ENCODE results near the gene LHFPL6. TPM values are rescaled to one million over a fixed set of nuclear protein-coding genes. Genes with fewer than 3 reads are reported as not detected.

The LHFPL6 gene
- polyA plus RNA-seq, 3 donors: 26.8 to 37.5 (median 30.8) TPM

DNA sequence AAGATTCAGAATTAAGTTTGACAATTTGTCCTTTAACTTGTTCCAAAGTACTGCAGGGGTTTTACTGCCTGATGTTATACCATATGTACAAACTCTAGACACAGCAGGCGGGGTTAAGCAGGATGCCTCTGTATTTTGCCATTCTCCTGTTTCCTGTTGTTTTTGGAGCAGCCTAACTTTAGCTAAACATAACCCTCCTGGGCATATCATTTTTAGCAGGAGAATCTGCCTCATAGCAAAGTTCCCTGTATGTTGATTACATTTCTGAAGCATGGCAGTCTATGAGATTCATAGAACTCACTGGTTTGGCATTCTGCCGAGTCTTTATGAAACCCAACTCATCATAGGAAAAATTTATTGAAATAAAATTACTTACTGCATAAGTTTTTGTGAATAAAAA, 5.2 kb downstream of the LHFPL6 start:
- no peak for DNase-seq

DNA sequence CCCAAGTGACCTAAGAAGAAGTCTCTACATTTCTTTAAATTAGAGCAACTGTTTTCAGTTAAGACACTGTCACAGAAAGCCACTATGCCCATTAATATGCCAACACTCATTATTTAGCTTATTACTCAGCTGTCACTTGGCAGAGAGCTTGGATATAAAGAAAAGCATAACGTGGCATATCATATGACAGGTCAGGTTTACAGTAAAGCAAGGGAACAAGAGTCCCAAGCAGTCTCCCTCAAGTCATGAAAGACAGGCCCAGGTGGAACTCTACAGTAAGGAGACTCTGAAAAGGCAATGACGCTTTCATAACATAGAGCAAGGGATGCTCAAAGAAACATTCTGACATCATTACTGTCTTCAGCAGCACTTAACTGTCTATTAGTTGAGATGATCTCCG, 6.3 kb downstream of the LHFPL6 start:
- DNase-seq: no peak

DNA sequence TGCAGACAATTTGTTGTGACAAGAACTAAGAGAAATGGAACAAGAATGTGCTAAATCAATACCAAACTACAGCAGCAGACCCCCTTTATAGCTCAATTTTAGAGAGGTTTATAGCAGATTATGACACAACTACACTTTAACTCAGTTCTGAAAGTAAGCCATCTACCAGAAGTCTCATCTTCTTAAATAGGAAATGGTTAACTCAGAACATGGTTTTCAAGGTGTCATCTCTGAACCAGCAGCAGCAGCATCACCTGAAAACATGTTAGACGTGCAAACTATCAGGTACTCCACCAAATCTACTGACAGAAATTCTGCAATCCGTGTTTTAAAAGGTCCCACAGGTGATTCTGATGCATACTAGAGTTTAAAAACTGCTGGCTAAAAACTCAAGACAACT, 6.8 kb downstream of the LHFPL6 start:
- DNase-seq: no peak

DNA sequence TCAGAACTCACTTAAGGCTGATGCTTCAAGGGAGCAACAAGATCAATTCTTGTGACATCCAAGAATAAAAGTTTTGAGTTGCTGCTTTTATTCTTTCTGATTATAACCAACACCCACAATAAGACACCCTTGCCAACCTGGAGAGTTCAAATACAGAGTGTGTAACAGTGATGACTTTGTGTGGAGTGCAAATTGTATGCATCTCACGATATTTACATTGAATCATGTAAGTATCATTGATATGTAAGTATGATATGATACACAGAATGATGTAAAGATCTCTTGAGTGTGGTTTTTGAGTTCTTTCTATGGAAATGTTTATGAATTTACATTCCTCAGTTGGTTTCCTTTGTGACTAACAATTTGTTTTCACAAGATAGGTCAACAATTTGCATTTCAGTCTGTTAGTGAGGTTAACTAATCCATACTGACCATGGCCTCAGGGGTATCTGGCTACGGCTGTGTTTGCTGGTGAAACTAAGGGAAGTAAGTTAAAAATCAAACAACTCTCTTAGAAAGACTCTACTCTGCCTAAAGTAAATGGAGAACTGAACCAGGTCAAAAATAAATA, 12.4 kb downstream of the LHFPL6 start:
- no peak for DNase-seq

DNA sequence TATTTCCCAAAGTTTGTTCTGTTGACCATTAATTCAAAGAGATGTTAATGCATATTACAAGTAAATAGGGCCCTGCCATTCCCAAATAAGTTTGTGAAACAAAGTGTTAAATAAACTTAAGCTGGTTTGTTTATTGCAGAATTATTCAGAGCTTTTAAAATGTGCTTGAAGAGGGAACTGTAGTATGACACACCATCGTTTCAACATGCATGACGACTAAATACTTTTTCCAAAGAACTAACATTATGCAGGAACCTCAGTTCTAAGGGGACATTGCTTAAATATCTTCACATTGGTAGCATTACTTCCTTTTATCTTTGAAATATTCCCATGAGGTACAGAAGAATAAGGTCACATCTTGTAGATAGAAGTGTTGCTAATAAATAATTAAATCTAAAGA, 14.6 kb downstream of the LHFPL6 start:
- no peak for DNase-seq

DNA sequence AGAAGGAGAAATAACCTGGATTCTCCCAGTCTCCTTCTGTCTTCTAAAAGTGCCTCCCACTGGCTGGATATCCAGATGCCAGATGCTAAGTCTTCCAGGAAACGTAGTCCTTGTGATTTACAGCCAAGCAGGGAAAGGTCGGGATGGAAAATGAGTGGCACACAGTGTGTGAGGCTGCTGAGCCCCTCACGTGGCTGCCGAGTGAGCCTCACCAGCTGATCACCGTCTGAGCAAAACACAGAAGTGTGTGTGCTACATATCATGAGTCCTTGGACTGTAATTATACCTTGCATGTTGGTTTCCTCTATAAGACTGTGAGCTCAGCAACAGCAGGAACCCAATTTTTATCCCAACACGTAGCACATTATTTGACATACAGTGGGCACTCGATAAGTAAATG, 15.1 kb downstream of the LHFPL6 start:
- DNase-seq: no peak

DNA sequence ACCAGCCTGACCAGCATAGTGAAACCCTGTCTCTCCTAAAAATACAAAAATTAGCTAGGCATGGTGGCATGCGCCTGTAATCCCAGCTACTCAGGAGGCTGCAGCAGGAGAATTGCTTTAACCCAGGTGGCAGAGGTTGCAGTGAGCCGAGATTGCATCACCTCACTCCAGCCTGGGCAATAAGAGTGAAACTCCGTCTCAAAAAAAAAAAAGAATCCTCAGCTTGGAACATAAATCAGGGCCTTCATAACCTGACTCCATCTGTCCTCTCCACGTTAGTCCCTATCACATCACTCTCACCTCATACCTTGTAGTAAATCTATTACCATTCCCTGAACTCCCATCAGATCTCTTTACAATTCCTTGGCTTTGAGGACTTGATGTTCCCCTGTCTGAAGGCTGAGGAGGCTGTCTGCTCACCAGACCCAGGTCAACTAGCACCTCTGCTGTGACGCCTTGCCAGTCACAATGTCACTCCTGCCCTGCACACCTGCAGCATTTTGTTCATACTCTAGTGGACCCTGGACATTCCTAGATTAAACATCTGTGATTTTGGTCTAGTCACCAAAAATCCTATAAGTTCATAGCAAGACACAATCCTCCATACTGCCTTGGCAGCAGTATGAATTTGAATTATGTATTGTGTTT, 15.9 kb downstream of the LHFPL6 start:
- no peak for DNase-seq

DNA sequence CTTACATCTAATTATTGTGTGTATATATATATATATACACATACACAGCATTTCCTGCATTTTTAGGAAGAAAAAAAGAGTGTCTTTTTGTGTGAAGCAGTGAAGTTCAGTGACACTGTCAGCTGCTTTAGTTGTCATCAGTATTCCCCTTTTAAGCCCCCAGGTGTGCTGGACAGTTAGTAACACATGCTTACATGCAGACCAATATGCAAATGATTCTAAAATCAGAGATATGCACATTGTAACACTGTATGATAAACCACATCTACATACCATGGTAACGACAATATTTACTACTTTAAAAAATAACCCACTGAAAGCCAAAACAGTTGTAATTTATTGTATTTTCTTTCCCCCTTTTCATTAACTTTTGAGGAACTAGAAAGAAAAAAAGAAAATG, 16.8 kb downstream of the LHFPL6 start:
- no peak for DNase-seq

DNA sequence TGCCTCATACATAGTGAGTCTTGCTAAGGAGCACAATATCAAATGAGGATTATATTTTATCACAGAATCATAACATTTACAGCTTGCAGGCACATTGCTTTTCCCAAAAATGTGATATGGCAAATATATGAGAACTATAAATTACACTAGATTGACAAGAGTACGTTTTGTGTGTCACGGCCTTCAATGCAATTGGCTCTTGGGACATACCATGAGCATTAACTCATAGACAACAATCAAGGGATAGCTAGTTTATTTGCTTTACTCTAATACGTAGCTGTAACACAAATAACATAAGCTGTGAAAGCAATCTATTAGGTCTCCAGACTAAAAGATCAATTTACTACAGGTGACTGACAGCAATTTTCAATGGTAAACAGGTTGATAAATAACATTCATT, 17.8 kb downstream of the LHFPL6 start:
- no peak for DNase-seq

DNA sequence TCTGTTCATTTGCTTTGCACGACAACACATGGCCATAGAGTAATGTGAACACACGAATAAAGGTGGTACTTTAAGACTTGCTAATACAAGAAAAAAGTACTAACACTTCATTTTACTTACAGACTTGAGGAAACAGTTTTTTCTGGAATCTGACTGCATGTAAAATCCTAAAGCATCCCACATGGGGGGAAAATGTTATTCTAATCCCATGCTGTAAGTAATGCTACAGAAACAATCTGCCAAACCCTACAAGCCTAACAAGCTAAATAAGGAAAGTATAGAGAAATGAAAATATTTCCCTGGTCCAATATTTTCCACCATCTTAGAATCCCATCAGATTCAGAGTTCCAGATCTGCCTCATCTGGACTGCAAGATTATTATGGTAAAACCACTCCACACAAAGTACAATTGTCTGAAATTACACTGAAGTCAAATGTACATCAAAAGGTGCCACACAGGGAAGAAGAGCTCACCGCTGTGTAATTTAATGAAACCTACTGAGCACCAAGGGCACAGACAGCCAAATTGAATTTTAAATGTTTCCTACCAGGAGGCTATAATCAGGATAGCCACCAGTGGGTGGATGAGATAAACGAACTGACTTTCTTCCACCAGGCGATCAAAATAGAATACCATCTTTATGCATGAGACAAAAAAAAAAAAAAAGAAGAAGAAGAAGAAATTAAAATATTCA, 22.0 kb downstream of the LHFPL6 start:
- DNase-seq: no peak

DNA sequence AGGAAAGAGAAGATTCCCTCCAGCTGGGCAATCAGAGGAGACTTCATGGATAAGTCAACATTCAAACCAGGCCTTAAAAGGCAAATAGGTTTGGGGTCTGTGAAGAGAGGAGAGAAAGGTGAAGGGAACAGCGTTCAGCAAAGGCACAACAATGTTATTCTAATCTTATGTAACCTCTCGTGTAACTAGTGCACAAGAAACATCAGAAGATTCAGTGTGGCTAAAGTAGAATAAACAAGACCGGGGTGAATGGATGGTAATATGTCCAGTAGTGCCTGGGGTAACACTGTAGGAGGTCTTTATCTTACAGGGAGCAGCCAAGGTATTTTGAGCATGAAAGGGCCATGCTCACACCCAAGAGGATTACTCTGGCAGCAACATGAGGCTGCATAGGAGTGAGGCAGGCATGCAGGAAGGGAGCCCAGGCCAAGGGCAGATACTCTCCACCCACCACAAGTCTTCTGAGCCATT, 24.1 kb downstream of the LHFPL6 start:
- no peak for DNase-seq

DNA sequence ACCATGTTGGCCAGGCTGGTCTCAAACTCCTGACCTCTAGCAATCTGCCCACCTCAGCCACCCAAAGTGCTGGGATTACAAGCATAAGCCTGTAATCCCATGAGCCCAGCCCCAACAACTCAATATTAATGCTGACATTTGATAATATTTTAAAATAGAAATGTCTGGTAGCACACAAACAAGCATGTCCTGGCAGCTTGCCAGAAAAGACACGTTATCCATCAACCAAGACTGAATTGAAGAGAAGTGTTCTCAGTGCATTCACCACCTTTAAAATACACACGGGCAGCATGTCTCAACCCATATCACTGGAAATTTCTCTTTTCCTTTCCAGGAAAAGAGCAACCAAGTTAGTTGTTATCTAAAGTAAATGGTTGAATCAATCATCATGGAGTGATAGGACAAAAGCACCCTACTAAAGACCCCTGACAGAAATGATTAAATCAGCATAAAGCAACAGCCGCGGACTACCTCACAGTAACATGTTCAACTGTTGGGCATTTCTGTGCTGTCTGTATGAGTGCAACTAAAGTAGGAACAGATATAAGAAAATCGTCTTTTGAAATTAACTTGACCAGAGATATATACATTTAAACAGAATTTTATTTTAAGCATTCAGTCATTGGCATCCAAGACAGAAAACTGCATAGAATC, 25.0 kb downstream of the LHFPL6 start:
- DNase-seq: no peak

DNA sequence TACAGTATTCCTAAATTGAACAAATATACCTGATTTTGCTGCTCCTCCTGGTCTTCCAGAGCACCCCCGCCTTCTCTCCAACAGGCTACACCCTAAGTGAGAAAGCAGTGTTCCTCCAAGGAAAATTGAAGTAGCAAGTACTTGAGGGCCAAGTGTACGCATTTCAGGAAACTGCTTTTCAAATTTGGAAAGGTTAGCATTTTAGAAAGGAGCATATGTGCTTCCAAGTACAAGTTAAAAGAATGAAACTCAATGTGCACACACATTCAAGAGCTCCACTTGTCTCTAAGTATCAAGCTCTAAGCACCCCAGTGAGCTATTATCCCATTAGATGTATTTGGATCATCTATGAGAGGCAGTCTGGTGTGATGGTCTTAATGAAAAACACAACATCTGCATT, 25.8 kb downstream of the LHFPL6 start:
- no peak for DNase-seq

DNA sequence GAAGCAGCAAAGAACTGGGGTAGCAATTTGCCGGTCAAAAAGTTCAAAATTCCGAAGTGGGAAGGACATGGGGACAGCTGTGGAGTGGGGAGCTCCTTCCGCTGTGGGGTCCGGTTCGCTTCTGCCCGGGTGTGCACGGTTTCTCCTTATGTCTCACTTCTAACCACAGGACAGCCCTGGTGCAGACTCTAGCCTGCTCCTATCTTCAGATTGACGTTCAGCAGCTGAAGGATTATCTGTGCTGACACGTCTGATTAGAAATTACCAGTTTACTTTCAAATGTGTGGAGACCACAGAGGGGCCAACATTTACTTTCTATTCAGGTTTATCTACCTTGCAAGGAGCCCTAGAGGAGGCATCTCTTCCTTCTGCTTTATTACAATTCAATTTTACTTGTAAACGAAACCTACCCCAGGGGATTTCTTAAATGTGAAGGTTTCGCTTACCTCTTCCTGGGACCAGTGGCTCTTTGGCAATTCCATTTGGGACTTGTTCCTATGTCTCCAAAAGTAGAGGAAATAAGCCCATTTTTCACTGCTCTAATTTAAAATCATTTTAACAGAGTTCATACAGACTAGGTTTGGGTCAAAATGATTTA, 27.3 kb downstream of the LHFPL6 start:
- DNase-seq: no peak

DNA sequence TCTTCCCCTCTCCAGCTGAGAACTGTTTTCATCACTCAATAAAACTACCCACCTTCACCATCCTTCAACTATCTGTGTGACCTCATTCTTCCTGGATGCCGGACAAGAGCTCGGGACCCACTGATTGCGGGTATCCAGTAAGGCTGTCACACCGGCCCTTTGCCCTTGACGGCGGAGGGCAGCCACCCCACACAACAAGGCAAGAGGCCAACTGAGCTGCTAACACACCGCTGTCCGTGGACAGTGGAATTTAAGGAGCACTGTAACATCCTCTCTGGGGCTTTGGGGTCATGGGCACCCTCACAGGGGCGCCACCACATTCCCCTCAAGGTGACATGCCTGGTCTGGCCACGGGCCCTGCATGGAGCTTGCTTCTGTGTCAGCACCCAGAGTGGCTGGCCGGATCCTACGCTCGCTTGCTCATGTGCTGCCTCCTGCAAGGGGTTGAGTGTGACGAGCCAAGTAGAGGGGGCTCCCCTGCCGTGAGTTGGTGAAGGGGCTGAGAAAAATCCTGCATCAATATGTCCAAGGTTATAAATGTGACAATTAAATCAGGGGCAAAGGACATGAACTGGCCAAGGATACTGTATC, 31.4 kb downstream of the LHFPL6 start:
- no peak for DNase-seq

DNA sequence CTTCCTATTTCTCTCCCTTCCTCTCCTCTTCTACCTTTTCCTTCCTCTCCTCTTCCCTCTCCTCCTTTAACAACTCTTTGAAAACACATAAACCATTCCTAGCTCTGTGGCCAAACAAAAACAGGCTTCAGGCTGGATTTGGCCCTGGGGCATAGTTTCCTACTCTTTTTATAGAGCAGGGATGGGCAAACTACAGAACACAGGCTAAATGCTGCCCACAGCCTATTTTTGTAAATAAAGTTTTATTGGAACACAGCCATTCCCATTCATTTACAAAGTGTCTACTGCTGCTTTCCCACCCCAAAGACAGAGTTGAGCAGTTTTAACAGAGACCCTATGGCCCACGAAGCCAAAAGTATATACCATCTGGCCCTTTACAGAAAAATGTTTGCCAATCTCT, 35.4 kb downstream of the LHFPL6 start:
- no peak for DNase-seq

DNA sequence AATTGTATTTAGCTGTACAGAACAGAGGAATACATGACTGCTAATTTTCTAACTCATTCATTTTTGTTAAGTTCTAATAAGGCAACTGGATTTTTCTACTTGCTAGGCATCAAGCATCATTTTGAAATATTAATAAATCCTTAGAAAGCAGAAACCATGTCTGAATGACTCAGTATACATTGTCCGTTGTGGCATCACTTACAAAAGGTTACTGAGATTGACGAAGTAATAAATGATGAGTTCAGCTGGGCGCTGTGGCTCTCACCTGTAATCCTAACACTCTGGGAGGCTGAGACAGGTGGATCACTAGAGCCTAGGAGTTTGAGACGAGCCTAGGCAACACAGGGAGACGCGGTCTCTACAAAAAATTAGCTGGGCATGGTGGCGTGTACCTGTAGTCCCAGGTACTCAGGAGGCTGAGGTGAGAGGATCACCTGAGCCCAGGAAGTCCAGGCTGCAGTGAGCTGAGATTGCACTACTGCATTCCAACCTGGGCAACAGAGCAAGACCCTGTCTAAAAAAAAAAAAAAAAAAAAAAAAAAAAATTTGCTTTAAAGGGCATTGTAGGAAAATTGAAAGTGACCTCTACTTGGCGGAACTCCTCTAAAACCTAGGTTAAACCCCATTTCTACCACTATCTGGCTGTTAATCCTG, 36.6 kb downstream of the LHFPL6 start:
- no peak for DNase-seq

DNA sequence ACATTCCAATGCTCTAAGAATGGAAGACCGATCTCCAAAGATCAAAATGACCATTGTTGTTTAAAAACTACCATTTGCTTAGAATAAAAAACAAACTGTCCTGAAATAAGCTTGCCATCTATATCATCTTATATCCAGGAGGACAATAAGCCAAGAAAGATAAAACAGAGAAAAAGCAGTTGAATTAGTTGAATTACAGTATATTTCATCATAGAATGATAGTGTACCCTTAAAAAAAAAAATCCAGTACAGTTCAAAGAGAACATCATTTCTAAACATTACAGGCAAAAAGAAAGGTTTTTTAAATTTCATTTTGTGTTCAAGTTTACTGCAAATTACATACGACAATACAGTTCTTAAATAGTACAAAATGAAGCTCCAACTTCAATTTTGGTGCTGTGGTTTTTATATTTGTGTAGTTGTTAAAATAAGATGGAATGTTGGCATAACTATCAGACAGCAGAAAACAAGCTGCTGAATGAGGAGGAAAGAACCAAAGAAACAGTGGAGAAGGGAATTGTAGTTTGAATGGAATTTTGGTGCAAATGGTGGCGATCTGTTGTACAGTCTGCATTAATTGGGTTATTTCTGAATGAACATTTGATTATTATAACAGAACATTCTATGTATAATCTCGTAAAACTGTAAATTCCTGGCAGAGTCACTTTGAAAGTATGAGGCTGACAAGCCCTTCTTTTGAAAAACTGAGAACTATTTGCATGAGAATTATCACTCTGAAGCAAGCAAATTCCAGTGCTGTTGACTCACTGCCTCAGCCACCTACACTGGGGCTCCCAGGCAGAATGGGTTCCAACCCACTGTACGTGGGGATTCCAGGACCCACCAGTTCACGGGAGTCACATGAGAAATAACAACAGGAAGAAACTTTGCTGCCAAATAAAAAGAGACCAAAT, 37.7 kb downstream of the LHFPL6 start:
- DNase-seq: no peak

DNA sequence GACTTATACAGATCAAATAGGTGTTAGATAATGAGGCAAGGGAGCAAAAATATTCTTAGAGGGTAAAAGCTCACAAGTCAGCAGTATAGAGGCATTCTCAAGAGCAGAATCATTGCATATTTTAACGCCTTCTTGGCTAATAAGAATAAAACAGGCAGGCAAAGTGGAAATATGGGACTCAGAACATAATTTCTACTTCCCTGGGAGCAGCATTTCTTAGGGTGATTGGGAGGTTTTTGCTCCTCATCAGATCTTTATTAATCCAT, 39.6 kb downstream of the LHFPL6 start:
- DNase-seq: no peak

DNA sequence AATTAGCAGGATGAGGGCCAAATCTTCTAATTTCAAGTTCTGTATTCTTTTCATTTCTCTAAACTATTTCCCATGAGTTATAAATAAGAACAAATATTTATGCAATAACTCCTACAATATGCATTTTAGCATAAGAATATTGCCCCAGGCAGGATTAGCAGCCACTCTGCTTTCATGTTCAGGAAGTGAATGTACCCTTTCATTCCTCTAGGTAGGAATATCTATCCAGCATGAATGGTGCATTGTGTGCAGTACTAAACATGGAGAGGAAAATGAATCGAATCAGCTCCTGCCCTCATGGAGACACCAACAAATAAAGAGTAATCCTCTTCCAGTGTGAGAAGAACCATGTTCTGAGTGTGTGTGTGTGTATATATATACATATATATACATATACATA, 41.0 kb downstream of the LHFPL6 start:
- DNase-seq: no peak

DNA sequence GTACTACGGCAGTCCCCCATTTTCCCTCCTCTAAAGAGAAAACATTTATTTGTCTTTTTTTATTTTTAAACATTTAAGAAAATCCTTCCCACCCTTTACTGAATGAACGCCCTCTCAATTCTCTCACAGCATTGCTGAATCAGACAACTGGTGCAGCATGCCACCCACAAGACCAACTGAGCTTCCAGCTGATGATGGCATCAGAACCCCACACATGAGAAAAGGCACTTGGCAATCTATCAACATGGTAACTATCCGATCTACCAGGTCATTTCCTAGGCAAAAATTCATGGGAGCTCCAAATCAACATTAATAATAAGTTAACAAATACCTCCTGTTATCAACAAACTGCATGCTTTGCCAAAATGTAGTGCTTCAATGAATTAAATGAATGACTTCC, 43.1 kb downstream of the LHFPL6 start:
- no peak for DNase-seq

Measured in renal pelvis (tissue), 4 donors.